ENCODE results near the gene PRKAG2.
"Not testable (repeated sequence)": the region's sequence is repeated elsewhere in the genome, so short reads cannot be mapped to it uniquely, and the experiment has no call there.

Gene PRKAG2

GRCh38 chr7:151761231-151761630, 115.7 kb downstream of the PRKAG2 start:
- Mint-ChIP-seq H3K36me3 (ENCODE audit: low read depth) (peaks cover 4% of the 10 kb centered on the region), H3K9me3 (peaks cover 8% of the 10 kb centered on the region), H3K27me3 (ENCODE audit: low read depth) (no peaks in the 10 kb centered on the region), H3K4me1 (ENCODE audit: low read depth) (peaks cover 16% of the 10 kb centered on the region), H3K4me3 (no peak overlapping the region), H3K27ac (no peak overlapping the region)
- no peak for DNase-seq (ENCODE audit: low spot score)

GRCh38 chr7:151759591-151760042, 117.3 kb downstream of the PRKAG2 start:
- Mint-ChIP-seq H3K27me3 (ENCODE audit: low read depth) (no peaks in the 10 kb centered on the region), H3K27ac (no peak overlapping the region), H3K9me3 (no peaks in the 10 kb centered on the region), H3K4me1 (ENCODE audit: low read depth) (peaks cover 23% of the 10 kb centered on the region), H3K4me3 (no peak overlapping the region), H3K36me3 (ENCODE audit: low read depth) (peaks cover 2% of the 10 kb centered on the region)
- peak; percentile 35 for DNase-seq (ENCODE audit: low spot score)

- Mint-ChIP-seq H3K27ac (no peak overlapping the region), H3K36me3 (ENCODE audit: low read depth) (peaks cover 2% of the 10 kb centered on the region), H3K4me1 (ENCODE audit: low read depth) (peaks cover 23% of the 10 kb centered on the region), H3K27me3 (ENCODE audit: low read depth) (no peaks in the 10 kb centered on the region), H3K4me3 (no peak overlapping the region), H3K9me3 (no peaks in the 10 kb centered on the region)
- DNase-seq (ENCODE audit: low spot score) = no peak
Measured at GRCh38 chr7:151758622-151759540, 118.0 kb downstream of the PRKAG2 start.

- DNase-seq (ENCODE audit: low spot score) = no peak
- Mint-ChIP-seq H3K27me3 (ENCODE audit: low read depth) (no peaks in the 10 kb centered on the region), H3K27ac (no peak overlapping the region), H3K4me1 (ENCODE audit: low read depth) (peaks cover 23% of the 10 kb centered on the region), H3K9me3 (no peaks in the 10 kb centered on the region), H3K4me3 (no peak overlapping the region), H3K36me3 (ENCODE audit: low read depth) (peaks cover 2% of the 10 kb centered on the region)
Measured at GRCh38 chr7:151757274-151757673, 119.6 kb downstream of the PRKAG2 start.

- DNase-seq (ENCODE audit: low spot score) = no peak
- Mint-ChIP-seq H3K4me1 (ENCODE audit: low read depth) (peaks cover 23% of the 10 kb centered on the region), H3K36me3 (ENCODE audit: low read depth) (peaks cover 2% of the 10 kb centered on the region), H3K27ac (no peak overlapping the region), H3K4me3 (peak overlapping the region; percentile 57), H3K9me3 (no peaks in the 10 kb centered on the region), H3K27me3 (ENCODE audit: low read depth) (no peaks in the 10 kb centered on the region)
Measured at GRCh38 chr7:151756866-151757265, 120.0 kb downstream of the PRKAG2 start.

- Mint-ChIP-seq H3K36me3 (ENCODE audit: low read depth) (peaks cover 2% of the 10 kb centered on the region), H3K4me3 (peak overlapping the region; percentile 57), H3K27me3 (ENCODE audit: low read depth) (no peaks in the 10 kb centered on the region), H3K9me3 (no peaks in the 10 kb centered on the region), H3K27ac (peak overlapping the region; percentile 85), H3K4me1 (ENCODE audit: low read depth) (peaks cover 22% of the 10 kb centered on the region)
- DNase-seq (ENCODE audit: low spot score) = peak; percentile 64
Measured at GRCh38 chr7:151756076-151756731, 120.7 kb downstream of the PRKAG2 start.

GRCh38 chr7:151755131-151755801, 121.6 kb downstream of the PRKAG2 start:
- no peaks in the 10 kb centered on the region for H3K9me3 Mint-ChIP-seq
- no peak overlapping the region for H3K4me3 Mint-ChIP-seq
- H3K36me3 Mint-ChIP-seq (ENCODE audit: low read depth) = peaks cover 2% of the 10 kb centered on the region
- peaks cover 19% of the 10 kb centered on the region for H3K4me1 Mint-ChIP-seq (ENCODE audit: low read depth)
- no peak for DNase-seq (ENCODE audit: low spot score)
- H3K27me3 Mint-ChIP-seq (ENCODE audit: low read depth) = no peaks in the 10 kb centered on the region
- peak overlapping the region; percentile 56 for H3K27ac Mint-ChIP-seq

GRCh38 chr7:151754688-151755130, 122.2 kb downstream of the PRKAG2 start:
- no peak for DNase-seq (ENCODE audit: low spot score)
- Mint-ChIP-seq H3K36me3 (ENCODE audit: low read depth) (peaks cover 2% of the 10 kb centered on the region), H3K4me1 (ENCODE audit: low read depth) (peaks cover 19% of the 10 kb centered on the region), H3K27me3 (ENCODE audit: low read depth) (no peaks in the 10 kb centered on the region), H3K4me3 (no peak overlapping the region), H3K9me3 (no peaks in the 10 kb centered on the region), H3K27ac (no peak overlapping the region)

GRCh38 chr7:151754142-151754590, 122.7 kb downstream of the PRKAG2 start:
- H3K36me3 Mint-ChIP-seq (ENCODE audit: low read depth) = peaks cover 2% of the 10 kb centered on the region
- H3K4me3 Mint-ChIP-seq = no peak overlapping the region
- no peaks in the 10 kb centered on the region for H3K9me3 Mint-ChIP-seq
- no peak overlapping the region for H3K27ac Mint-ChIP-seq
- no peaks in the 10 kb centered on the region for H3K27me3 Mint-ChIP-seq (ENCODE audit: low read depth)
- peaks cover 14% of the 10 kb centered on the region for H3K4me1 Mint-ChIP-seq (ENCODE audit: low read depth)
- no peak for DNase-seq (ENCODE audit: low spot score)

GRCh38 chr7:151752816-151753595, 123.9 kb downstream of the PRKAG2 start:
- Mint-ChIP-seq H3K4me3 (no peak overlapping the region), H3K27me3 (ENCODE audit: low read depth) (no peaks in the 10 kb centered on the region), H3K9me3 (no peaks in the 10 kb centered on the region), H3K36me3 (ENCODE audit: low read depth) (peaks cover 2% of the 10 kb centered on the region), H3K27ac (no peak overlapping the region), H3K4me1 (ENCODE audit: low read depth) (peaks cover 14% of the 10 kb centered on the region)
- no peak for DNase-seq (ENCODE audit: low spot score)

GRCh38 chr7:151752037-151752436, 124.9 kb downstream of the PRKAG2 start:
- H3K9me3 Mint-ChIP-seq = no peaks in the 10 kb centered on the region
- no peak overlapping the region for H3K4me3 Mint-ChIP-seq
- no peak overlapping the region for H3K27ac Mint-ChIP-seq
- H3K36me3 Mint-ChIP-seq (ENCODE audit: low read depth) = peaks cover 2% of the 10 kb centered on the region
- no peaks in the 10 kb centered on the region for H3K27me3 Mint-ChIP-seq (ENCODE audit: low read depth)
- H3K4me1 Mint-ChIP-seq (ENCODE audit: low read depth) = peaks cover 14% of the 10 kb centered on the region
- DNase-seq (ENCODE audit: low spot score) = no peak

- H3K9me3 Mint-ChIP-seq = no peaks in the 10 kb centered on the region
- H3K4me1 Mint-ChIP-seq (ENCODE audit: low read depth) = peaks cover 3% of the 10 kb centered on the region
- DNase-seq (ENCODE audit: low spot score) = no peak
- H3K27ac Mint-ChIP-seq = no peak overlapping the region
- no peak overlapping the region for H3K4me3 Mint-ChIP-seq
- H3K27me3 Mint-ChIP-seq (ENCODE audit: low read depth) = no peaks in the 10 kb centered on the region
- H3K36me3 Mint-ChIP-seq (ENCODE audit: low read depth) = no peaks in the 10 kb centered on the region
Measured at GRCh38 chr7:151748733-151749132, 128.2 kb downstream of the PRKAG2 start.

- H3K9me3 Mint-ChIP-seq; H3K27ac Mint-ChIP-seq; H3K4me1 Mint-ChIP-seq (ENCODE audit: low read depth); DNase-seq (ENCODE audit: low spot score); H3K27me3 Mint-ChIP-seq (ENCODE audit: low read depth); H3K36me3 Mint-ChIP-seq (ENCODE audit: low read depth); H3K4me3 Mint-ChIP-seq: not testable (repeated sequence)
Measured at GRCh38 chr7:151748021-151748420, 128.9 kb downstream of the PRKAG2 start.

All from T-helper 2 cell treated with Interferon-gamma antibody and Interleukin-4, amounts not matched to agents 5 μg/mL and 100 μg/mL, for 36 hours (primary cell).